ENCODE measurements around the gene SLC37A1.
"Not testable (repeated sequence)": the region's sequence is repeated elsewhere in the genome, so short reads cannot be mapped to it uniquely, and the experiment has no call there.

Gene SLC37A1

DNA sequence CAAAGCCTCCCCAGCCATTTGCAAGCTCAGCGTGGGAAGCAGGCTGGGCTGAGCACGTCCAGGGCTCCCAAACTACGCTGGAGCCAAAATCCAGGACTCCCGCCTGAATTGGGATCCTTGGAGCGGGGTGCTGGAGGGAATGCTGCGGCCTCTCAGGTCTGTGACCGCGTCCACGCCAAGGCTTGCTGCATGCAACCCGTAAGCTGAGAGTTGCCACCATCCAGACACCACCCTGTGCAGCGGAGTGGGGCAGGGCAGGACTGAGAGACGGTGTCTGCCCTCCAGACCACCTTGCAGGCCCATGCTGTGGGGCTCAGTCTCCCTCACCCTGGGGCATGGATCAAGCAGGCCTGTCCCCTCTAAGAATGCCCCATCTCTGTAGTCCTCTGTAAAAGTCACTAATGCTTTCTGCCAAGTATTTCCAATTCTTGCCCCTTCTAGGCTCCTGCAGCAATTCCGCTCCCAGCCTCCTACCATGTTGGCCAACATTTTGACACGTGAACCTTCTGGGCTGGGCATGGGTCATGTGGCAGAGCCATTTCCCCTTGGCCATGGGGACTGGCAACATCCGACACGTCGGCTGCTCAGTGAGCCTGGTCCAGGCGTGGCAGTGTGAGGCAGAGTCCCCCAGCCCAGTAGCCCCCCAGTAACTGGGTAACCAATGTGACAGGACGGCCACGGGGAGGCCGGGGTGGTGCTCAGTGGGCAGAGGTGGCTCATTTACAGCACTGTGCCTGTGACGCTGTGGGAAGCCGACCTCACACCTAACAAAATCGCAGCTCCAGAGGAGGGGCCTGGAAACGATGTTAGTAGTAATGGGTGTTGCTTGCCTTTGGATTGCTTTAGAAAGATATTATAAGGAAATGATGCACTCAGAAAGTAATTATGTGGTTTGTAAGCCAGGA, 81.9 kb downstream of the SLC37A1 start:
- DNase-seq (ENCODE audit: low spot score) = no peak

DNA sequence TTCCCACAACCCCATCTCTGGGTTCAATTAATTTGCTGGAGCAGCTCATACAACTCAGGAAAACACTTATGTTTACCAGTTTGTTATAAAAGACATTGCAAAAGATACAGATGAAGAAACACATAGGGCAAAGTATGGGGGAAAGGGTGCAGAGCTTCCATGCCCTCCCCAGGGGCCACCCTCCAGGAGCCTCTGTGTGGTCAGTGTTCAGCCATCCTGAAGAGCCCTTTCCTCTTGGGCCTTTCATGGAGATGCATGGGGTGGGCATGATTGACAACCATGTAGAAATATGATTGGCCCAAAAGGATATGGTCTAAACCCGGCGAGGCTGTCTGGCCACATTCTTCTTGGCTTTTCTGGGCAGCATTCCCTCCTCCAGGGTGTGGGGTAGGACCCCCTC, 83.0 kb downstream of the SLC37A1 start:
- no peak for DNase-seq (ENCODE audit: low spot score)

DNA sequence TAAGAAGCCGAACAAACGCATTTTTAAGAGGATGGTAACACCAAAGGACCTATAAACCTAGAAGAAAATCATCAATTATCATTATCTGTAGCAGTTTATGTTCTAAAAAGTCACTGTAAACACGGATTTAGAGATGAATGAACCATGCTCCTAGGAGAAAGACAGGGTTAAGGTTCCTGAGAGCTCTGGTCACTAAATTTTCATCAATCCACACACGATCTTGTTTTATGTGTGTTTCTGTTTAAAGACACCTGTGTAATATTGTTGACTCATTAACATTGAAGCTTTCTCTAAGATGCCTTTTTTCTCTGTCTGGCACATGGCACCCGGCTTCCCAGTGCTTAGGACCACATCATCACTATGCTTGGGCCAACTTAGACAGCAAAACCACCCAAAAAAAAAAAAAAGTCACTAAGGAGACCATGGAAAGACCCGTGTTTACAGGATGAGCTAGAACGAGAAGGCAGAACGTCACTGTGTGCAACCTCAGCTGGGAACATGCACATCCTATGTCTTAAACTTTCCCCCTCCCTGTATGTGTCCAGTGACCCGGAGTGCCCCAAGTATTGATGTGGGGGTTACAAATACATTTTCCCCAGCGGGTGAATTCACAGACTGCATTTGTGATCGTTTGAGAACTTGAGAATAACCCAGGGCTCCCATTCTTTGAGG, 84.0 kb downstream of the SLC37A1 start:
- no peak for DNase-seq (ENCODE audit: low spot score)

DNA sequence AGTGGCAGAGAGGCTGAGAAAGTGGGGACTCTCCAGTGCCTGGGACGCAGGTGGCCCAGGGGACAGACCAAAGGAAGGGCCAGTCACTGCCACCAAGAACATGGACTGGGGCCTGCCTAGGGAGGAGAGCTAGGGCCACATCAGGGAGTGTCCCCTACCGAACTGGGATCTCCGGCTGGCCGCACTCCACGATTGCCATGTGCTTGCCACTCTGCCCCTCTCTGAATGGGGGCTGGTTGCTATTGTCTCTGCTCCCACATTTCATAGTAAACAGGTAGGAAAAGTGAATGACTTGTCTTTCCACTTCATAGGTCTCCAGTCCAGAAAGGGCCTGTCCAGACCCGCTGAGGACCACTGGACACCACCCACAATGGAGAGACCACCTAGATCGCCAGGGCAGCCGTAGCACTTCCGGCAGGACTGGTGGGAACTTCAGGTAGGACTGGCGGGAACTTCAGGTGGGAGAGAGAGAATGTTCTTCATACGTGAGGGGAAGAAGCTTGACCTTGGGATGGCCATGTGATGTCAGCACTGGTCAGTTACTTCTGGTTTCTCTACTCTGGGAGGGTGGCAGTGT, 84.6 kb downstream of the SLC37A1 start:
- no peak for DNase-seq (ENCODE audit: low spot score)

DNA sequence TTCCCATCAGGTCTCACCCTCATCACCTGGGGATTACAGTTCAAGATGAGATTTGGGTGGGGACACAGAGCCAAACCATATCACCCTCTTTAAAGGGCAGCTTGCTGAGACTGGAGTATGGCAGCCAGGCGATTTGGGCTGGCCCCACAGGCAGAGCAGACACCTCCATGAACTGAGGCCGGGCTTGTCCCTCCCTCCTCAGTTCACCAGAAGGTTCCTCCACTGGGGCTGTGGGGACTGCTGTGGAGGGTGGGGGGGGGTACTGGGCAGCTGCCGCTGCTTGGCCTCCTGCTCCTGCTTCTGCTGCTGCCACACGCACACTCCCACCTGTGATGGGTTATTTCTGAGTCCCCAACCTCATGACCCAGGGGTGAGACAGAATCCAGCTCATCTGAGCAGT, 85.8 kb downstream of the SLC37A1 start:
- no peak for DNase-seq (ENCODE audit: low spot score)

DNA sequence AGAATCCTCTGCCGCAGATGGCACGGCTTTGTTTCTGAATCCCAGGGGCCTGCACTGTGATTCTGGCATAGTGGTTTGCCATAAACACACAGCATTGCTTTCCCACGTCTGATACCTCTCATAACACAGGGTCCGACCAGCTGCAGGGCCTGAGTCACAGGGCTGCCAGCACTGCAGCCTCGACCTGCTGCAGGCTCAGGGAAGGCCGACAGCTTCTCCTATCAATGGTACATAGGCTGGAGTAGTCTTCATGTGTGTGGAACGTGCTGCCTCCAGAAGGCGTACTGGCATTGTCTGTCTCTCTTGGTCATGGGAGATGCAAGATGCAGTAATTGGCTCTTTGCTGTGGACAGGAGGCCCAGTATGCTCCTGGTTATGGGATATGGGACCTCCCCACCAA, 86.3 kb downstream of the SLC37A1 start:
- DNase-seq (ENCODE audit: low spot score) = no peak

DNA sequence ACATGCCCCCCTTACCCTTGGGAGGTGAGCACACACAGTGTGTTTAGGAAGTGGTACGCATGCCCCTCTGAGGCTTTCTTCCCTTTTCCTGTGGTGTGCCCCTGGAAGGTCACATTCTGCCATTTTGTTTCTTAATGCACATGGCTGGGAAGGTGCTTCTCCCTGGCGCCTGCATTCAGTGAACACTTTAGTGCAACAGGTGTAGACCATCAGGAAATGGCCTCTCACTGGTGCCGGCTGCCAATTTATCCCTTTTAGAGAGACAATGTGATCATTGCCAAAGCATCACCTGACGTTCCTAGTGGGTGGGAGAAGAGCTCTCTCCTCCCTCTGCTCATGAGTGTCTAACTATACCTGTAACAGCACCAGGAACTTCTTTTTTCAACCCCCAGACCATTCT, 88.0 kb downstream of the SLC37A1 start:
- DNase-seq (ENCODE audit: low spot score) = no peak

DNA sequence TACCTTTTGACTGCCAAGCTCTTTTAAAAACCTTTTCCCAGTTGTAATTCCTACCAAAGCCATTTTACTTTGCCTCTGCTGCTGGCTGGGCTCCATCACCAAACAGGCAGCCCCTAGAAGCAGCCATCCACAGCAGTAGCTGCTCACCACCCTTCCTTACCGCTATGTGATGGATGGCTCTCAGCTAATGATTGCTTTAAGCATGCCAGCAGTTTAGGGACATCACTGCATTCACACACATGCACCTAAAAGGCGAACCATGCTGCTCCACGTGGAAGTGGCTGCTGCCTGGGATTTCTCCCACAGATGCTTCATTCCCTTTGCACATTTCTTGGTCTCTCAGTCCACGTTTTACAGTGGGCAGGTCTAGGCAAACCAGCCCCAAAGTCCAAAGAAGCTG, 93.5 kb downstream of the SLC37A1 start:
- no peak for DNase-seq (ENCODE audit: low spot score)

DNA sequence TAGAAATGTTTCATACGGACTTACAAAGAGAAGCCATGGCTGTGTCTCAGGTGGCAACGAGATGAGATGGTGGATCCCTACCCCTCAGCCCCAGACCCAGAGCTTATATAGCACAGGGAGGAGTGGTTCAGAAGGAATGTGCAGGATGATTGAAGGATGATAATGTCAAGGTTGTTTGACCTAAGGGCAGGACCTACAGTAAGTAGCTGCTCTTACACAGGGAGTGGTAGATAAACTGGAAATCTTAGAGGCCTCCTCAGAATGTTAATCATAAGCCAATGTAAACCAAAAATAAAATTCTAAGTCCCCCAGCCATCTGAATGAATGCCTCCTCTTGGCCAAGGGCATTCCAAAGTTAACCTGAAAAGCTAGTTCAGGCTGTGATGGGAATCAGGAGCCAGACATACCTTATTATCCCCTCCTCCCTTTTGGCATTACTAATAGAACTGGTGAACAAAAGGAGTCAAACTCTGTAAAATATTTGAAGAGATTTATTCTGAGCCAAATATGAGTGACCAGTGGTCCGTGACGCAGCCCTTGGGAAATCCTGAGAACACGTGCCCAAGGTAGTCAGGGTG, 94.0 kb downstream of the SLC37A1 start:
- no peak for DNase-seq (ENCODE audit: low spot score)

DNA sequence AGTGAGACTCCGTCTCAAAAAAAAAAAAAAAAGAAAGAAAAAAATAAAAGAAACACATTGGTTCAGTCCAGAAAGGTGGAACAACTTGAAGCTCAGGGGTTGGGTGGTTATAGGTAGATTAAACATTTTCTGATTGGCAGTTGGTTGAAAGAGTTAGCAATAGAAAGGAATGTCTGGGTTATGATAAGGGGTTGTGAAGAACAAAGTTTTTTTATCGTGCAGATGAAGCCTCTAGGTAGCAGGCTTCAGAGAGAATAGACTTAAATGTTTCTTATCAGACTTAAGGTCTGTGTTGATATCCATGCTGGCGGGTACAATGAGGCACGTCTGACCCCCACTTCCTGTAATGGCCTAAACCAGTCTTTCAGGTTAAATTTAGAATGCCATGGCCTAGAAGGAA, 94.8 kb downstream of the SLC37A1 start:
- no peak for DNase-seq (ENCODE audit: low spot score)

DNA sequence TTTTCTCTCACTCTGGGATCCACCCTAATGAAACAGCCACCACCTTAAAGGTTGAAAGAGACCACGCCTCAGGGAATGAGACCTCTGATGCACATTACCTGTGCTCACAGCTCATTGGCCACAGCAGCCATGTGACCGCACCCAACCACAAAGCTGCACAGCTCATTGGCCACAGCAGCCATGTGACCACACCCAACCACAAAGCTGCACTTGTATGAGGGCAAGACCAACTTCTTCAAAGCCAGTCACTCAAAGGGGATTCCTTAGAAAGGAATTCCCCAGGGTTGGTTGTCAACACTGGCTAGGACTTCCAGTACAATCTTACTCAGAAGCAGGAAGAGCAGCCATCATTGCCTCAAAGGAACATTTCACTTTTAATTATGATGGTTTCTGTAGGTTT, 96.2 kb downstream of the SLC37A1 start:
- DNase-seq (ENCODE audit: low spot score) = no peak

DNA sequence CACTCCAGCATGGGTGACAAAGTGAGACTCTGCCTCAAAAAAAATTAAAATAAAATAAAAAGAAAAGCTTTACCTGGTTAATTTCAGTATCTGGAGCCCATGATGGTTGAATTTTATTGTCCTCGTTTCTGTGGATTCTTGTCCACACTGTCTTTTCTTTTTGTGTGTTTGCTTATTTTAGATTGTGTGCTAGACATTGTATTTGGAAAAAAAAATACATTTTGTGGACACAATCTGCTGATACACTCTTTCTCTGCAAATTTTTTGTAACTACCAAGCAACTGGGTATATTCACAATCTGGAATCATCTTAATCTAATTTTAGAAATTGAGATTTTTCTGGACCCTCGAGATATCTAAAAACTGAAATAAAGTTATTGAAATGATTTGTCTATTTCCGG, 98.2 kb downstream of the SLC37A1 start:
- DNase-seq (ENCODE audit: low spot score) = no peak

DNA sequence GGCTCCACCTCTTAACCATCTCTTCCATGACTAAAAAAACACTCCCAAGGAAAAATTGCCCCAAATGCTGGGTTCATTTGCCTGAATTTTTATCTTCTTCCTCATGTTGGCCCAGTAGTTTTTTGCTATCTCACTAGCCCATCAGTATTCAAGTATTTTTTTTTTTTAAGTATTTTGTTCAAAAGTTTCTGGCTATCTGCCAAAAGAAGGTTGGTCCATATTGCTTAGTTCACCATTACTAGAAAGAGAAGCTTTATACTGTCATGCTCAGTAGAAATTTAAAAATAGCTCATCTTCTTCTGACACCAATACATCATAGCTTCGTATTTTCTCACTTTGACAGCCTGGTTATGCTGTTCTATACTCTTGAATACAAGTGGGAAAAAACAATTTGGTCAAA, 98.7 kb downstream of the SLC37A1 start:
- DNase-seq (ENCODE audit: low spot score) = no peak

DNA sequence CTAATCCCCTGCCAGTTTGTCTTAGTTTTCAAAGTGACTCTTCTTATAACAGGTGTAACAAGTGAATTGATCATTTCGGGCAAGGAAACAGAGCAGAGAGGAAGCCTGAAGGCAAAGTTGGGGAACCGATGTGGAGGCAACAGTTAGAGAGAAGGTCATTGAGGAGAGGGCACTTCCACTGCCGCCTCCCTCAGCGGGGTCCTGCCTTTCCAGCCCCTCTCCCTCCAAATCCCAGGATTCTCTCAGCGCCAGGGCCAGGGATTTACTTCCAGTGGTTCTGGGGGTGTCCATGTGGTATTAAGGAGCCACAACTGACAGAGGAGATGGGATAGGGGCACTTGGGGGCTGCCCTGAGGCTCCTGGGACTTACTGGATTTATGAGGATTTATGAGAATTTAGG, 100.1 kb downstream of the SLC37A1 start:
- DNase-seq (ENCODE audit: low spot score) = no peak

DNA sequence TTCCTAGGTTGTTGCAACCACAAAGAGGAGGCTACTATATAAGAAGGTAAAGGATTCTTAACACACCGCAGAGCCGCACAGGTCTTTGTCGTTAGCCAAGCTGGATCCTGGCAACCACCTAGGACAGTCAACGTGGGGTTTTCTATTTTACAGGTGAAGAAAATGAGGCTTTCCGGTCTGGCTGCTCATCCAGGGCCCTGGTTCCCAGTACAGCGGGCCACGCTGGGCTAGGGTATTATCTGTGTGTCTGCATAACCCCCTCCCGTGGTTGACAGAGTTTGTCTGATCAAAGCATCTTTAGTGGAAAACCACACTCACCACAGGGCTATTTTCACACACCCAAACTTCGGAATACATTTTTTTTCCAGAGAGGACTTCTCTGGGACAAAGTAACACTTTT, 100.7 kb downstream of the SLC37A1 start:
- DNase-seq (ENCODE audit: low spot score) = no peak

DNA sequence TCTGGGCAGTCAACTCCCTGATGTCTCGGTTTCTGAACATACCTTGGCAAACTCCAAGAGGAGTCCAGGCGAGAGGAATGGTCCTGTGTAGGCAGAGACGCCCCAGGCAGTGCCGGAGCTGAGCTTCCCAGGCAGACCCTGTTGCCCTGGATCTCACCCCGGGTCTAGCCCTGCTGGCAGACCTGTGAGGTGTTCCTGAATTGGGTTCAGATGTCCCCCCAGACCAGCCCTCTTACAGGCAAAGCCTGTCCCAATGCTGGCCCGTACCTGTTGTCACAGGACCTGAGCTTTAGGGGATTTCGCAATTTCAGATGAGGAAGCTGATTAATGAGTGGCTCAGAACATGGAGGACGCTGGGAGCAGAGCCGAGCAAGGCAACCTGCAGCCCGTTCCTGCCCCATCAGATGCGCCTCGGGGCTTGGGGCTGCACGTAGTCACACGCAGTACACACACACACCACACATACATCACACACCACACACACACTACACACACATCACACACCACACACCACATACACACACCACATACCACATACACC, 101.2 kb downstream of the SLC37A1 start:
- no peak for DNase-seq (ENCODE audit: low spot score)

DNA sequence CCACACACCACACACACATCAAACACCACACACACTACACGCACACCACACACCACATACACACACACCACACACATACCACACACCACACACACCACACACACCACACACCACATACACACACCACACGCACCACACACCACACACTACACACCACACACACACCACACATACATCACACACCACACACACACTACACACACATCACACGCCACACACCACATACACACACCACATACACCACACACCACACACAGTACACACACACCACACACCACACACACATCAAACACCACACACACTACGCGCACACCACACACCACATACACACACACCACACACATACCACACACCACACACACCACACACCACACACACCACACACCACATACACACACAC, 101.7 kb downstream of the SLC37A1 start:
- DNase-seq (ENCODE audit: low spot score) = not testable (repeated sequence)

DNA sequence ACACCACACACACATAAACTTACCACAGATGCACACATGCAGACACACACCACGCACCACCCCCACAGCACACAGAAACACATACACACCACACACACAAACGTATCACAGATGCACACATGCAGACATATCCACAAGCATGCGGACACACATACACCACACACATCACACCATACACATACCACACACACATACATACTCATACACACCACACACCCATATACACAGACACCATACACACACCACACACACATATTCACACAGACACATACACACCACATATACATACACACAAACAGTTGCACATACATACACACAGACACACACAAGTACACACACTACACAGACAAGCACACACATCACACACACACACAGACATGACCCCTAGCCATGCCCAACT, 102.3 kb downstream of the SLC37A1 start:
- no peak for DNase-seq (ENCODE audit: low spot score)

DNA sequence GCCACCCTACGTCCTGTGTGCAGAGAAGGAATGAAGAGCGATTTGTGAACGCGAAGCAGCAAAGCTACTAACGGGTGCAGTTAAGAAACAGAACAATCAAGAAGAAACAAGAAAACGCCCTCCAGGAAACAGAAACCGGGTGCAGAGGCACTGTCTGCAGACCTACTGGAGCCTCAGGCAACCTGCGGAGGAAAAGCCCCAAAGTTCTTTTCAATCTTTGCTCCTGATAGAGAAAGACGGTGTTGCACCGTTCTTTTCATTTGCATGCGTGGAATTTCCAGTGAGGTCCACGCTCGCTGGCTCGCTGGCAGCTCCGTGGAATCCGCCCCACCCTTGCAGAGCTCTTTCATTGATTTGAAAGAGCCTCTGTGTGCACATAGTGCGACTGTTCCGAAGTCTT, 102.8 kb downstream of the SLC37A1 start:
- DNase-seq (ENCODE audit: low spot score) = peak; percentile 11

DNA sequence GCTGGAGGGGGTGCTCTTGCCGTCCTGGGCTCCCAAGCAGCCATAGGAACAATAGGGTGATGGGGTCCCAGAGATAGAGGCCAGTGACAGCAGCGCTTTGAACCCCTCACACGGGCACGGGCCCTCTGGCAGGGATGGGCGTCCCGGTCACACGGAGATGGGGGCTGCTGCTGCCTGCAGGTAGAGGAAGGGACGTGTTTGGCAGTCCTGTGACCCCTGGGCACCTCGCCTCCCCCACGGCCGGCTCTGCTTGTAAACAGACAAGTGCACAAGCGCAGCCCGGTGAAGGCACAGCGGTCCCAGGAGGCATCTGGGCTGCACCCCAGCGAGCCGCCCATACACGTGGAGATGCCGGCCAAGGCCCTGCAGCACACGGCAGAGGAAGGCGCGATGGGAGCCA, 103.3 kb downstream of the SLC37A1 start:
- DNase-seq (ENCODE audit: low spot score) = no peak

DNA sequence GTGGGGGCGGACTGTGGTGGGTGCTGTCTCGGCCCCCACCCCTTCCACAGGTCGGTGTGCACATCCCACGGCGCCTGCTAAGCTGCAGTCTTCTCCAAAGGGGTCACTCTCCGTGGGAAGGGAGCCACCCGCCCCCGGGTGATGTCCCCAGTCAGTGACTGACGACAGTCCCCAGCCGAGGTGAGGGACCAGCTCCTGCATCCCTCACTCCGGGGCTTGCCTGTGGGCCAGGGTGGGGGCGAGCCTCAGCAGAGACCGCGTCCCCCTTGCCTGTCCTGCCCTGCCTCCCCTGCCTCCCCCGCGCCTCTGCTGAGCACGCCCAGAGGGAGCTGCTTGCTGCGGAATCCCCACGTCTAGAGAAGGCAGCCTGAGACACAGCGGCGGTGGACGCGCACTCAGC, 103.8 kb downstream of the SLC37A1 start:
- no peak for DNase-seq (ENCODE audit: low spot score)

DNA sequence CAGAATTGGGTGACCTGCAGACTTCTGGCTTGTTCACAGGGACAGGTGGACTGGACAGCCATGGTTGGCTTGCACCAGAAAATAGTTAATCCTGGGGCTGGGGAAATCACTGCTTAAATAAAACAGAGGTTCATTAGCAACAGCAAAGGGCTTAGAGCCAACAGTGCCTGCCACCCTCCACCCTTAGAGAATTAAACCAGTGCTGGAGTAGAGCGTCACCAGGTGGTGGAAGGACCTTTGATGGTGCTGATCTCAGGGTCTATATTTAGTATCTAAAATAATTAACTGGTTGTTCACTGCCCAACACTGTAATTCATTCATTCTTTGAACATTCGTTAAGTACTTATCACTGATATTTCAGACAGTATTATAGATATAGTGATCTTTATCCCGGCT, 105.1 kb downstream of the SLC37A1 start:
- DNase-seq (ENCODE audit: low spot score) = no peak

DNA sequence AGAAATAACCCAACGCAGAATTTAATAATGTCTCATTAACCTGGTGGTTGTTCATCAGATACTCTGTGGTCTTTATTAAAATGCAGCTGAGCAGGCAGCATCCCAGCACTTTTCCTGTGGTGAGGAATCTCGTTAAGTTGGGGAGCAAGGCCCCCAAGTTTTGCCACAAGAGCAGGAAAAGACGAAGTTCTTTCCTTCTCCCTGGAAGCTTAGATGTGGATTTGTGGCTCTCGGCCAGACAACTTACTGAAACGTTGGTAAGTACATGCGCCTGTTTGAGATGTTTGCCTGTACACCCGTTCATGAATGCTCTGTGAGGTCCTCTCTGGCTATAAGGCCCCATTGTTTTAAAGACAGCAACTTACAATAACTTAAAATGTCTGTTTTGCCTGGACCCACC, 105.5 kb downstream of the SLC37A1 start:
- no peak for DNase-seq (ENCODE audit: low spot score)

Measured in pons (tissue), 1 donor.